RWPE2 (cell line): Measurements from ENCODE around the gene IFRD1.

ENCODE experiments used
- ATAC-seq: fragments of 200-7000 bp; cut with Tn5 transposase; 3 replicates; pipeline ENCODE4 v1.9.1; 2021; ENCODE audit warnings: low read depth
- DNase-seq: peaks from one replicate; pipeline ENCODE4 v3.0.0-alpha.2; 2020; ENCODE audit warnings: low spot score
- H3K27ac ChIP-seq: fragments of 450-650 bp; 2 replicates; pipeline ENCODE4 v1.5.1; 2017; ENCODE audit warnings: mild to moderate bottlenecking; ENCODE audit not compliant: poor library complexity, severe bottlenecking
- H3K27me3 ChIP-seq: fragments of 250-450 bp; sonication (Bioruptor Pico); 2 replicates; pipeline ENCODE4 v1.5.1; 2021; ENCODE audit warnings: mild to moderate bottlenecking, moderate library complexity; ENCODE audit not compliant: insufficient read depth, poor library complexity, severe bottlenecking
- H3K36me3 ChIP-seq: fragments of 250-450 bp; sonication (Bioruptor Pico); 2 replicates; pipeline ENCODE4 v1.5.1; 2020; ENCODE audit warnings: low read depth, mild to moderate bottlenecking, moderate library complexity
- H3K4me1 ChIP-seq: fragments of 250-450 bp; sonication (Bioruptor Pico); 2 replicates; pipeline ENCODE4 v1.5.1; 2021; ENCODE audit warnings: mild to moderate bottlenecking, moderate library complexity; ENCODE audit not compliant: insufficient read depth, poor library complexity, severe bottlenecking
- H3K4me3 ChIP-seq: fragments of 250-450 bp; sonication (Bioruptor Pico); 2 replicates; pipeline ENCODE4 v1.5.1; 2021; ENCODE audit warnings: mild to moderate bottlenecking, moderate library complexity; ENCODE audit not compliant: severe bottlenecking
- H3K9me3 ChIP-seq: fragments of 250-450 bp; sonication (Bioruptor Pico); 2 replicates; pipeline ENCODE4 v1.5.1; 2021; ENCODE audit warnings: mild to moderate bottlenecking, moderate library complexity; ENCODE audit not compliant: severe bottlenecking
- TF ChIP-seq, protein P1 (sequence below): fragments of 450-650 bp; IDR thresholded peaks from one replicate; pipeline ENCODE4 v1.5.1; 2017; ENCODE audit warnings: mild to moderate bottlenecking, moderate library complexity; ENCODE audit not compliant: poor library complexity, severe bottlenecking

The IFRD1 gene

DNA sequence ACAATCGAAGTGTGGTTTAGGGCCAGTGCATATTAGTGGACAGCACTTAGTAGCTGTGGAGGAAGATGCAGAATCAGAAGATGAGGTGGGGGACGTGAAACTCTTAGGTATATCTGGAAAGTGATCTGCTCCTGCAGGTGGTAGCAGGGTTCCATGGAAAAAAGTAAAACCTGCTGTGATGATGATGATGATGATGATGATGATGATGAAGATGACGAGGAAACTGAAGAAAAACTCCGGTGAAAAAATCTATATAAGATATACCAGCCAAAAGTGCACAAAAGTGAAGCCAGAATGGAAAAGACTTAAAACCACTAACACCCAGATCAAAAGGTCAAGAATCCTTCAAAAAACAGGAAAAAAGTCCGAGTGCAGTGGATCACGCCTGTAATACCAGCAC lies 70.5 kb downstream of the IFRD1 start:
- H3K27me3 ChIP-seq = peaks cover 3% of the 10 kb centered on the region
- ATAC-seq (no peak), DNase-seq (no peak)
- H3K36me3 ChIP-seq = no peaks in the 10 kb centered on the region
- no peaks in the 10 kb centered on the region for H3K4me1 ChIP-seq
- H3K9me3 ChIP-seq = no peaks in the 10 kb centered on the region
- no peak overlapping the region for H3K4me3 ChIP-seq
- TF ChIP-seq, protein P1, sequence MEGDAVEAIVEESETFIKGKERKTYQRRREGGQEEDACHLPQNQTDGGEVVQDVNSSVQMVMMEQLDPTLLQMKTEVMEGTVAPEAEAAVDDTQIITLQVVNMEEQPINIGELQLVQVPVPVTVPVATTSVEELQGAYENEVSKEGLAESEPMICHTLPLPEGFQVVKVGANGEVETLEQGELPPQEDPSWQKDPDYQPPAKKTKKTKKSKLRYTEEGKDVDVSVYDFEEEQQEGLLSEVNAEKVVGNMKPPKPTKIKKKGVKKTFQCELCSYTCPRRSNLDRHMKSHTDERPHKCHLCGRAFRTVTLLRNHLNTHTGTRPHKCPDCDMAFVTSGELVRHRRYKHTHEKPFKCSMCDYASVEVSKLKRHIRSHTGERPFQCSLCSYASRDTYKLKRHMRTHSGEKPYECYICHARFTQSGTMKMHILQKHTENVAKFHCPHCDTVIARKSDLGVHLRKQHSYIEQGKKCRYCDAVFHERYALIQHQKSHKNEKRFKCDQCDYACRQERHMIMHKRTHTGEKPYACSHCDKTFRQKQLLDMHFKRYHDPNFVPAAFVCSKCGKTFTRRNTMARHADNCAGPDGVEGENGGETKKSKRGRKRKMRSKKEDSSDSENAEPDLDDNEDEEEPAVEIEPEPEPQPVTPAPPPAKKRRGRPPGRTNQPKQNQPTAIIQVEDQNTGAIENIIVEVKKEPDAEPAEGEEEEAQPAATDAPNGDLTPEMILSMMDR = no peak
- no peak overlapping the region for H3K27ac ChIP-seq

DNA sequence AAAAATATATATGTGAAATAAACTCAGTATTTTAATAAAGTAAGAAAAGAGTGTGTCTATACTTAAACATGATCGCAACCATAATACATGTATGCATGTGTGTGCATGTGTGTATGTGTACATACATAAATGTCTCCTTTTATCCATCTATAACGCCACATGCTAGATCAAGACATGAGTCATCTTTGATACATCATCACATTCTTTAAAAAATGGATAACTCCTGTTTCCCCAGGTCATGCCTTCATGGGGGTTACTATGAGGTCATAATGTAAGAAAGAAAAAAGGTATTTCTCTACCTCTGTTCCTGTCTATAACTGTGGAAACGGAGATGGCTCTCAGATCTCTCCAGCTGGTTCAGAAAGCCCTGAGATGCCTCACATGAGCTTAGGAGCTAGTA lies 71.7 kb downstream of the IFRD1 start:
- DNase-seq (no peak), ATAC-seq (no peak)
- Histone ChIP-seq H3K9me3 (no peaks in the 10 kb centered on the region), H3K4me1 (no peaks in the 10 kb centered on the region), H3K4me3 (no peak overlapping the region), H3K36me3 (no peaks in the 10 kb centered on the region), H3K27me3 (peaks cover 3% of the 10 kb centered on the region), H3K27ac (no peak overlapping the region)
- TF ChIP-seq, protein P1 = no peak

DNA sequence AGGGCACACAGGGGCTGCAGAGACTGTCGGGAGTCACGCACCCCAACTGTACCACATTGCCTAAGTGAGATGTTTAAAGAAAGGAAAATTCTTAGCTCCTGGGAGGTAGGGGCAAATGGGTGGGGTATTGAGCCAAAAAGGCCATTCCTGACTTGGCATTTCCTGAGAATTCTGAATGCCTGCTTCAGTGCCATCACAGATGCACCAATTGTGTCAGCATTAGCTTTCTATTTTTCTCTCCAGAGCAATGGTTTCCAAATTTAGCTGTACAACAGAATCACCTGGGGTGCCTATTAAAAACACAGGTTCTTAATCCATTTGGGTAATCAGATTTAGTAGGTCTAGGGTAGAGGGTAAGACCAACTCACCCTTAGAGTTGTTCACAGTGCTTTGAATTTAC lies 73.6 kb downstream of the IFRD1 start:
- TF ChIP-seq, protein P1 = no peak
- Histone ChIP-seq H3K4me1 (no peaks in the 10 kb centered on the region), H3K36me3 (no peaks in the 10 kb centered on the region), H3K27ac (no peak overlapping the region), H3K4me3 (no peak overlapping the region), H3K9me3 (no peaks in the 10 kb centered on the region), H3K27me3 (peaks cover 3% of the 10 kb centered on the region)
- no peak for DNase-seq
- ATAC-seq = no peak
